OCI-LY7 (cell line): ENCODE data around the gene BBS4. TPM values are rescaled to one million over a fixed set of nuclear protein-coding genes. Genes with fewer than 3 reads are reported as not detected.

Experiments used
- BruUV-seq: library from RNA; stranded (reverse); fragments of 400-500 nt; replicated peaks from 2 replicates; lab custom pipeline; 2021; lab: Mats Ljungman, UMichigan
- CTCF ChIA-PET: fragments of 300-600 bp; sonication (Branson Sonifier 250); formaldehyde crosslinking; loops from one replicate; lab custom pipeline; 2022; ENCODE audit warnings: antibody characterized with exemption; ENCODE audit not compliant: unreplicated experiment; lab: Charles Lee
- POLR2A ChIA-PET: fragments of 300-600 bp; sonication (Branson Sonifier 250); formaldehyde crosslinking; loops from one replicate; lab custom pipeline; 2022; ENCODE audit warnings: antibody characterized with exemption; lab: Charles Lee
- DNase-seq: peaks from one replicate; pipeline ENCODE4 v3.0.0-alpha.2; 2015; ENCODE audit warnings: low spot score
- H2AFZ ChIP-seq: fragments of 200-600 bp; sonication (generic), shearing (Covaris generic); 2 replicates; pipeline ENCODE4 v1.6.1; 2014; ENCODE audit warnings: mild to moderate bottlenecking, antibody characterized with exemption, low read length, moderate library complexity
- H3K27ac ChIP-seq: fragments of 200-600 bp; sonication (generic); 2 replicates; pipeline ENCODE4 v1.5.1; 2014; ENCODE audit warnings: mixed run types, low read depth, mild to moderate bottlenecking, moderate library complexity, low read length, inconsistent platforms; ENCODE audit not compliant: poor library complexity, severe bottlenecking
- H3K36me3 ChIP-seq: fragments of 200-600 bp; sonication (generic); 2 replicates; pipeline ENCODE4 v1.6.1; 2014; ENCODE audit warnings: mild to moderate bottlenecking, antibody characterized with exemption, low read length, moderate library complexity, mixed read lengths; ENCODE audit not compliant: insufficient read depth
- H3K4me1 ChIP-seq: fragments of 200-600 bp; sonication (generic); 2 replicates; pipeline ENCODE4 v1.5.1; 2014; ENCODE audit warnings: mild to moderate bottlenecking, low read length; ENCODE audit not compliant: insufficient read depth, poor library complexity, severe bottlenecking
- H3K4me2 ChIP-seq: fragments of 200-600 bp; sonication (generic); 2 replicates; pipeline ENCODE4 v1.6.1; 2014; ENCODE audit warnings: mild to moderate bottlenecking, low read length
- H3K4me3 ChIP-seq: fragments of 200-600 bp; sonication (generic); 2 replicates; pipeline ENCODE4 v1.5.1; 2014; ENCODE audit warnings: mild to moderate bottlenecking, low read depth, low read length; ENCODE audit not compliant: poor library complexity, severe bottlenecking
- H3K79me2 ChIP-seq: fragments of 200-600 bp; sonication (generic); 2 replicates; pipeline ENCODE4 v1.6.1; 2016; ENCODE audit warnings: low read depth, mild to moderate bottlenecking, low read length, moderate library complexity, mixed read lengths; ENCODE audit not compliant: insufficient read depth
- H3K9me2 ChIP-seq: fragments of 200-600 bp; sonication (generic); 2 replicates; pipeline ENCODE4 v1.6.1; 2016; ENCODE audit warnings: mild to moderate bottlenecking, low read length, mixed read lengths; ENCODE audit not compliant: insufficient read depth
- H3K9me3 ChIP-seq: fragments of 200-600 bp; sonication (generic); 2 replicates; pipeline ENCODE4 v1.6.1; 2014; ENCODE audit warnings: mild to moderate bottlenecking, mixed run types, low read length, mixed read lengths
- H4K20me1 ChIP-seq: fragments of 200-600 bp; sonication (generic); 2 replicates; pipeline ENCODE4 v1.6.1; 2014; ENCODE audit warnings: mild to moderate bottlenecking, antibody characterized with exemption, low read length, moderate library complexity, mixed read lengths; ENCODE audit not compliant: insufficient read depth
- EZH2phosphoT487 ChIP-seq: fragments of 200-600 bp; sonication (generic); IDR thresholded peaks from 2 replicates; pipeline ENCODE4 v1.6.1; 2018; ENCODE audit warnings: low read depth, borderline replicate concordance, mild to moderate bottlenecking, mixed run types, antibody characterized with exemption, low read length, moderate library complexity, mixed read lengths
- intact Hi-C: fragments of 100-400 bp; cut with micrococcal nuclease; formaldehyde crosslinking; loops from one replicate; pipeline ENCODE4 v1.10.0; 2022; ENCODE audit not compliant: unreplicated experiment
- total RNA-seq, 2 experiments: library from RNA; depleted of rRNA in 1 of 2; stranded (reverse); fragments of >200 nt in 1 of 2; shearing (Covaris generic) in 1 of 2; gene quantifications; 2 replicates each; pipeline ENCODE4 v1.2.3, GENCODE V29; 2014 to 2022
- TF ChIP-seq, protein P1 (sequence below): fragments of 200-600 bp; sonication (generic); conservative IDR thresholded peaks from 2 replicates; pipeline ENCODE4 v1.5.1; 2014; ENCODE audit warnings: mild to moderate bottlenecking, antibody characterized with exemption, low read length, moderate library complexity, mixed read lengths

BBS4 gene
- total RNA-seq, 2 experiments from 2014 or later = 19.7 to 29.7 TPM

GRCh38 chr15:72782274-72783003, 96.4 kb downstream of the BBS4 start:
- intact Hi-C loops = loop anchor here (5.0 kb wide), 5 partner anchors 60 to 850 kb away; partner anchors contain the start of genes NEO1, NPTN and PARP6
- Histone ChIP-seq H3K4me1 (peaks cover 22% of the 10 kb centered on the region), H2AFZ (peak overlapping the region; percentile 62; the same call in 1 of the 2 replicates), H3K9me2 (no peaks in the 10 kb centered on the region), H3K9me3 (no peaks in the 10 kb centered on the region), H3K4me3 (peak overlapping the region; percentile 93), H3K79me2 (peaks cover 54% of the 10 kb centered on the region), H3K36me3 (peaks cover 45% of the 10 kb centered on the region), H4K20me1 (peaks cover 17% of the 10 kb centered on the region), H3K27ac (peak overlapping the region; percentile 50), H3K4me2 (peak overlapping the region; percentile 90)
- ChIA-PET CTCF (no interaction called here), POLR2A (interaction anchor here (0.6 to 1.2 kb wide), 4 partner anchors 10 to 125 kb away, joined by 3 to 5 read pairs (median 4); no protein-coding TSS in a partner anchor)
- TF ChIP-seq EZH2phosphoT487 = no peak
- no peak for DNase-seq
- TSS peak; percentile 74 for BruUV-seq

- peaks cover 22% of the 10 kb centered on the region for H3K4me1 ChIP-seq
- H3K36me3 ChIP-seq = peaks cover 38% of the 10 kb centered on the region
- ChIA-PET POLR2A (interaction anchor here (0.6 to 1.2 kb wide), 6 partner anchors 11 to 212 kb away, joined by 3 to 5 read pairs (median 4); no protein-coding TSS in a partner anchor), CTCF (no interaction called here)
- H3K4me3 ChIP-seq = peak overlapping the region; percentile 93
- peak overlapping the region; percentile 50 for H3K27ac ChIP-seq
- peaks cover 47% of the 10 kb centered on the region for H3K79me2 ChIP-seq
- no peak for TF ChIP-seq EZH2phosphoT487
- TF ChIP-seq, protein P1, sequence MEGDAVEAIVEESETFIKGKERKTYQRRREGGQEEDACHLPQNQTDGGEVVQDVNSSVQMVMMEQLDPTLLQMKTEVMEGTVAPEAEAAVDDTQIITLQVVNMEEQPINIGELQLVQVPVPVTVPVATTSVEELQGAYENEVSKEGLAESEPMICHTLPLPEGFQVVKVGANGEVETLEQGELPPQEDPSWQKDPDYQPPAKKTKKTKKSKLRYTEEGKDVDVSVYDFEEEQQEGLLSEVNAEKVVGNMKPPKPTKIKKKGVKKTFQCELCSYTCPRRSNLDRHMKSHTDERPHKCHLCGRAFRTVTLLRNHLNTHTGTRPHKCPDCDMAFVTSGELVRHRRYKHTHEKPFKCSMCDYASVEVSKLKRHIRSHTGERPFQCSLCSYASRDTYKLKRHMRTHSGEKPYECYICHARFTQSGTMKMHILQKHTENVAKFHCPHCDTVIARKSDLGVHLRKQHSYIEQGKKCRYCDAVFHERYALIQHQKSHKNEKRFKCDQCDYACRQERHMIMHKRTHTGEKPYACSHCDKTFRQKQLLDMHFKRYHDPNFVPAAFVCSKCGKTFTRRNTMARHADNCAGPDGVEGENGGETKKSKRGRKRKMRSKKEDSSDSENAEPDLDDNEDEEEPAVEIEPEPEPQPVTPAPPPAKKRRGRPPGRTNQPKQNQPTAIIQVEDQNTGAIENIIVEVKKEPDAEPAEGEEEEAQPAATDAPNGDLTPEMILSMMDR = no peak
- intact Hi-C loops = loop anchor here (5.0 kb wide), 5 partner anchors 61 to 849 kb away; partner anchors contain the start of genes NEO1, NPTN and PARP6
- DNase-seq = peak; percentile 56
- no peaks in the 10 kb centered on the region for H3K9me2 ChIP-seq
- H2AFZ ChIP-seq = peak overlapping the region; percentile 62
- peaks cover 17% of the 10 kb centered on the region for H4K20me1 ChIP-seq
- H3K4me2 ChIP-seq = peak overlapping the region; percentile 90
- H3K9me3 ChIP-seq = no peaks in the 10 kb centered on the region
- no TSS peak for BruUV-seq
Measured at GRCh38 chr15:72783004-72783639, 97.1 kb downstream of the BBS4 start.
